SK-N-SH treated with all-trans-retinoic acid at 6 μM for 48 hours (cell line): ENCODE data around the gene ZBTB5.
"Not testable (repeated sequence)": the region's sequence is repeated elsewhere in the genome, so short reads cannot be mapped to it uniquely, and the experiment has no call there.

Experiments
- ATAC-seq: fragments of 200-7000 bp; cut with Tn5 transposase; 3 replicates; pipeline ENCODE4 v1.9.1; 2020; ENCODE audit warnings: mild to moderate bottlenecking, moderate library complexity
- ARNTL ChIP-seq: fragments of 450-650 bp; formaldehyde crosslinking; IDR thresholded peaks from 2 replicates; pipeline ENCODE4 v1.5.0; 2020; ENCODE audit warnings: low read depth, mild to moderate bottlenecking, moderate library complexity, borderline replicate concordance
- CREB5 ChIP-seq: fragments of 250-450 bp; sonication (Bioruptor Pico); IDR thresholded peaks from 2 replicates; pipeline ENCODE4 v1.5.1; 2020; ENCODE audit warnings: low read depth, mild to moderate bottlenecking, moderate library complexity
- CSDC2 ChIP-seq: fragments of 250-450 bp; sonication (Bioruptor Pico); IDR thresholded peaks from 2 replicates; pipeline ENCODE4 v1.5.0; 2020; ENCODE audit warnings: mild to moderate bottlenecking, moderate library complexity
- CSRNP3 ChIP-seq: fragments of 250-450 bp; sonication (Bioruptor Pico); IDR thresholded peaks from 2 replicates; pipeline ENCODE4 v1.5.1; 2021; ENCODE audit warnings: mild to moderate bottlenecking, moderate library complexity
- ESRRG ChIP-seq: fragments of 250-450 bp; sonication (Bioruptor Pico); IDR thresholded peaks from 2 replicates; pipeline ENCODE4 v1.6.1; 2021; ENCODE audit warnings: mild to moderate bottlenecking
- GLIS3 ChIP-seq: fragments of 250-450 bp; sonication (Bioruptor Pico); IDR thresholded peaks from 2 replicates; pipeline ENCODE4 v1.5.0; 2020; ENCODE audit warnings: mild to moderate bottlenecking, moderate library complexity
- ISL1 ChIP-seq: fragments of 250-450 bp; sonication (Bioruptor Pico); IDR thresholded peaks from 2 replicates; pipeline ENCODE4 v2.1.2; 2022; ENCODE audit warnings: mild to moderate bottlenecking, moderate library complexity
- PATZ1 ChIP-seq: fragments of 250-450 bp; sonication (Bioruptor Pico); IDR thresholded peaks from 2 replicates; pipeline ENCODE4 v1.8.0; 2020; ENCODE audit warnings: mild to moderate bottlenecking, moderate library complexity, borderline replicate concordance
- PPARA ChIP-seq: fragments of 250-450 bp; sonication (Bioruptor Pico); IDR thresholded peaks from 2 replicates; pipeline ENCODE4 v1.5.0; 2020; ENCODE audit warnings: mild to moderate bottlenecking, borderline replicate concordance
- RARB ChIP-seq: fragments of 250-450 bp; sonication (Bioruptor Pico); IDR thresholded peaks from 2 replicates; pipeline ENCODE4 v1.8.0; 2021; ENCODE audit warnings: mild to moderate bottlenecking, moderate library complexity
- SNAI2 ChIP-seq: fragments of 250-450 bp; sonication (Bioruptor Pico); IDR thresholded peaks from 2 replicates; pipeline ENCODE4 v1.5.0; 2020; ENCODE audit warnings: mild to moderate bottlenecking, moderate library complexity
- TOX ChIP-seq: fragments of 250-450 bp; sonication (Bioruptor Pico); IDR thresholded peaks from 2 replicates; pipeline ENCODE4 v1.8.0; 2021; ENCODE audit warnings: mild to moderate bottlenecking, moderate library complexity, borderline replicate concordance
- ZC3H10 ChIP-seq: fragments of 250-450 bp; sonication (Bioruptor Pico); IDR thresholded peaks from 2 replicates; pipeline ENCODE4 v1.5.1; 2021; ENCODE audit warnings: mild to moderate bottlenecking, moderate library complexity
- ZFP3 ChIP-seq: fragments of 250-450 bp; sonication (Bioruptor Pico); IDR thresholded peaks from 2 replicates; pipeline ENCODE4 v1.5.0; 2020; ENCODE audit warnings: mild to moderate bottlenecking, moderate library complexity
- ZNF565 ChIP-seq: fragments of 450-650 bp; formaldehyde crosslinking; conservative IDR thresholded peaks from 2 replicates; pipeline ENCODE4 v1.5.0; 2020; ENCODE audit warnings: low read depth, mild to moderate bottlenecking, moderate library complexity
- ZNF70 ChIP-seq: fragments of 450-650 bp; formaldehyde crosslinking; IDR thresholded peaks from 2 replicates; pipeline ENCODE4 v1.5.0; 2020; ENCODE audit warnings: mild to moderate bottlenecking, moderate library complexity
- ZNF8 ChIP-seq: fragments of 450-650 bp; formaldehyde crosslinking; IDR thresholded peaks from 2 replicates; pipeline ENCODE4 v1.5.0; 2020; ENCODE audit warnings: mild to moderate bottlenecking, moderate library complexity
- TF ChIP-seq, protein P1 (sequence below): fragments of 250-450 bp; sonication (Bioruptor Pico); IDR thresholded peaks from 2 replicates; pipeline ENCODE4 v1.5.0; 2020; ENCODE audit warnings: mild to moderate bottlenecking, moderate library complexity

ZBTB5 gene

GRCh38 chr9:37404590-37404989 is 60.7 kb downstream of the ZBTB5 start:
- TF ChIP-seq CREB5 = no peak
- no peak for TF ChIP-seq SNAI2 (CRISPR knock-in tag)
- no peak for TF ChIP-seq GLIS3 (CRISPR knock-in tag)
- no peak for TF ChIP-seq CSDC2
- no peak for TF ChIP-seq ISL1 (CRISPR knock-in tag)
- no peak for TF ChIP-seq ZNF8
- TF ChIP-seq TOX (CRISPR knock-in tag) = no peak
- TF ChIP-seq ESRRG = no peak
- TF ChIP-seq ARNTL (CRISPR knock-in tag) = no peak
- no peak for TF ChIP-seq ZNF565 (CRISPR knock-in tag)
- no peak for TF ChIP-seq PATZ1 (CRISPR knock-in tag)
- ATAC-seq = no peak

DNA sequence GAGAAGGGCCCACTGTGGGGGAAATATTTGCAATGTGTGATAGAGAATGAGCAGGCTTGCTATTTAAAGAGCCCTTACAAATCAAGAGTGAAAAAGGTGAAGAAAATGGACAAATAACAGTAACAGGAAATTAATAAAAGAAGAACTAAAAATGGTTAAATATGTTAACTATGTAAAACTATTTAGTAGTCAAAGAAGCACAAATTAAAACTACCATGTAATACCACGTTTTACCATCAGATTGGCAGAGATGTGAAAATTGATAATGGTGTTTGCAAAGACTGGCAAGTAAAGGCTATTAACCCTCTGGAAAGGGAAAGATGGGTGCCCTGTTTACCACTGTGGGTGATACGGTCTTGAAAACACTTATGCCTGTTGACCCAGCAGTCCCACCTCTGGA is 65.9 kb downstream of the ZBTB5 start:
- no peak for ATAC-seq

DNA sequence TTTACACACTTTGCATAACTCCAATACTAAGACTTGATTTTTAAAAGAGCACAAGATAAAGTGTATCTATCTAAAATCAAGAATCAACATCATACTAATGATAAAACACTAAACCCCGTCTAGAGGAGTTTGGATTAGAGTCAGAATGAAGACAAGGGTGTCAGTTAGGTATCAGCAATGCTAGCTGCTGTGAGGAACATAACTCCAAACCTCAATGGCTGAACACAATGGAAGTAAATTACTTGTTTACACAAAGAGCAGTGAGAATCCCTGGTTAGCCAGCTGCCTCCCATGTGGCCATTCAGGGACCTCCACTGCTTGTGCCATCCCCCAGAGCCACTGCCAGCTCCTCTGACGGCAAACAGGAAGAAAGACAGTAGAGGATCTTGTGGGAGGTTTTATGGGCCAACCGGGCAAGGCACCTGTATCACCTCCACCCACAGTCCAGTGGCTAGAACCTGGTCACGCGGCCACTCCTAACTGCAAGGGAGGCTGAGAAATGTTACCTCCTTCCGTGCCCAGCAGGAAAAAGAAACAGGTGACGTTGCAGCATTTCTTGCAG is 66.7 kb downstream of the ZBTB5 start:
- ATAC-seq = no peak
- no peak for TF ChIP-seq CSRNP3 (CRISPR knock-in tag)
- TF ChIP-seq ZFP3 (CRISPR knock-in tag) = no peak
- no peak for TF ChIP-seq ZC3H10 (CRISPR knock-in tag)
- no peak for TF ChIP-seq ESRRG
- no peak for TF ChIP-seq ARNTL (CRISPR knock-in tag)
- TF ChIP-seq, protein P1, sequence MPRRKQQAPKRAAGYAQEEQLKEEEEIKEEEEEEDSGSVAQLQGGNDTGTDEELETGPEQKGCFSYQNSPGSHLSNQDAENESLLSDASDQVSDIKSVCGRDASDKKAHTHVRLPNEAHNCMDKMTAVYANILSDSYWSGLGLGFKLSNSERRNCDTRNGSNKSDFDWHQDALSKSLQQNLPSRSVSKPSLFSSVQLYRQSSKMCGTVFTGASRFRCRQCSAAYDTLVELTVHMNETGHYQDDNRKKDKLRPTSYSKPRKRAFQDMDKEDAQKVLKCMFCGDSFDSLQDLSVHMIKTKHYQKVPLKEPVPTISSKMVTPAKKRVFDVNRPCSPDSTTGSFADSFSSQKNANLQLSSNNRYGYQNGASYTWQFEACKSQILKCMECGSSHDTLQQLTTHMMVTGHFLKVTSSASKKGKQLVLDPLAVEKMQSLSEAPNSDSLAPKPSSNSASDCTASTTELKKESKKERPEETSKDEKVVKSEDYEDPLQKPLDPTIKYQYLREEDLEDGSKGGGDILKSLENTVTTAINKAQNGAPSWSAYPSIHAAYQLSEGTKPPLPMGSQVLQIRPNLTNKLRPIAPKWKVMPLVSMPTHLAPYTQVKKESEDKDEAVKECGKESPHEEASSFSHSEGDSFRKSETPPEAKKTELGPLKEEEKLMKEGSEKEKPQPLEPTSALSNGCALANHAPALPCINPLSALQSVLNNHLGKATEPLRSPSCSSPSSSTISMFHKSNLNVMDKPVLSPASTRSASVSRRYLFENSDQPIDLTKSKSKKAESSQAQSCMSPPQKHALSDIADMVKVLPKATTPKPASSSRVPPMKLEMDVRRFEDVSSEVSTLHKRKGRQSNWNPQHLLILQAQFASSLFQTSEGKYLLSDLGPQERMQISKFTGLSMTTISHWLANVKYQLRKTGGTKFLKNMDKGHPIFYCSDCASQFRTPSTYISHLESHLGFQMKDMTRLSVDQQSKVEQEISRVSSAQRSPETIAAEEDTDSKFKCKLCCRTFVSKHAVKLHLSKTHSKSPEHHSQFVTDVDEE (CRISPR knock-in tag) = no peak
- TF ChIP-seq RARB (CRISPR knock-in tag) = no peak

More for the DNA sequence above, 65.9 kb downstream of the ZBTB5 start:
- TF ChIP-seq CSDC2 (no peak), ZNF565 (CRISPR knock-in tag) (no peak), PPARA (CRISPR knock-in tag) (no peak), ZNF70 (no peak), GLIS3 (CRISPR knock-in tag) (no peak), ESRRG (no peak)
- TF ChIP-seq, protein P1 (CRISPR knock-in tag) = no peak

GRCh38 chr9:37397948-37398347 is 67.3 kb downstream of the ZBTB5 start:
- ATAC-seq = not testable (repeated sequence)
